HepG2 (cell line): ENCODE measurements around the gene ZNRF4. TPM values are rescaled to one million over a fixed set of nuclear protein-coding genes. Genes with fewer than 3 reads are reported as not detected.

Experiments used
- AHDC1 ChIP-seq: sonication (generic); formaldehyde crosslinking; IDR thresholded peaks from 2 replicates; pipeline ENCODE4 v1.5.1; 2020; ENCODE audit warnings: mild to moderate bottlenecking, missing genetic modification reagents, borderline replicate concordance
- AHR ChIP-seq: IDR thresholded peaks from 2 replicates; pipeline ENCODE4 v1.6.1; 2018; ENCODE audit warnings: missing genetic modification reagents, missing compliant biosample characterization
- CAMTA2 ChIP-seq: sonication (generic); formaldehyde crosslinking; IDR thresholded peaks from 2 replicates; pipeline ENCODE4 v1.4.0; 2020; ENCODE audit warnings: mild to moderate bottlenecking, missing genetic modification reagents, borderline replicate concordance
- DMAP1 ChIP-seq: IDR thresholded peaks from 2 replicates; pipeline ENCODE4 v1.6.1; 2016
- DRAP1 ChIP-seq: IDR thresholded peaks from 2 replicates; pipeline ENCODE4 v1.6.1; 2016; ENCODE audit warnings: missing genetic modification reagents, missing compliant biosample characterization
- ERF ChIP-seq: IDR thresholded peaks from 2 replicates; pipeline ENCODE4 v1.6.1; 2018; ENCODE audit warnings: missing biosample characterization, missing genetic modification reagents
- FOXJ3 ChIP-seq: sonication (generic); formaldehyde crosslinking; IDR thresholded peaks from 2 replicates; pipeline ENCODE4 v1.4.0; 2020; ENCODE audit warnings: missing genetic modification reagents, mild to moderate bottlenecking, borderline replicate concordance
- FOXK1 ChIP-seq: sonication (generic); formaldehyde crosslinking; IDR thresholded peaks from 2 replicates; pipeline ENCODE4 v1.4.0; 2020; ENCODE audit warnings: low read depth, missing genetic modification reagents, borderline replicate concordance
- HOXA3 ChIP-seq: sonication (generic); formaldehyde crosslinking; IDR thresholded peaks from 2 replicates; pipeline ENCODE4 v1.5.0; 2020; ENCODE audit warnings: missing genetic modification reagents
- PHF21A ChIP-seq: sonication (generic); formaldehyde crosslinking; IDR thresholded peaks from 2 replicates; pipeline ENCODE4 v1.5.0; 2020; ENCODE audit warnings: mild to moderate bottlenecking, missing genetic modification reagents
- RERE ChIP-seq: IDR thresholded peaks from 2 replicates; pipeline ENCODE4 v1.6.1; 2016; ENCODE audit warnings: low read depth, missing genetic modification reagents, missing compliant biosample characterization
- SP4 ChIP-seq: sonication (generic); formaldehyde crosslinking; IDR thresholded peaks from 2 replicates; pipeline ENCODE4 v1.8.1; 2023; ENCODE audit warnings: mild to moderate bottlenecking, missing genetic modification reagents
- TCF7 ChIP-seq: sonication (generic); IDR thresholded peaks from 2 replicates; pipeline ENCODE4 v1.6.1; 2016; ENCODE audit warnings: antibody characterized with exemption, low read depth
- TOPORS ChIP-seq: sonication (generic); formaldehyde crosslinking; IDR thresholded peaks from 2 replicates; pipeline ENCODE4 v1.8.0; 2023; ENCODE audit warnings: mild to moderate bottlenecking, missing genetic modification reagents
- ZNF251 ChIP-seq: sonication (generic); formaldehyde crosslinking; IDR thresholded peaks from 2 replicates; pipeline ENCODE4 v1.9.0; 2021; ENCODE audit warnings: mild to moderate bottlenecking, missing genetic modification reagents
- ZNF264 ChIP-seq: sonication (generic); formaldehyde crosslinking; IDR thresholded peaks from 2 replicates; pipeline ENCODE4 v1.4.0; 2020; ENCODE audit warnings: missing genetic modification reagents
- ZUFSP ChIP-seq: sonication (generic); formaldehyde crosslinking; IDR thresholded peaks from 2 replicates; pipeline ENCODE4 v1.9.0; 2021; ENCODE audit warnings: missing genetic modification reagents, mild to moderate bottlenecking, borderline replicate concordance
- polyA plus RNA-seq, 8 experiments: library from polyadenylated mRNA; depleted of rRNA in 3 of 8; stranded (reverse) in 7 of 8; unstranded in 1 of 8; fragments of >200 nt; fragmentation: Illumina TruSeq in 4 of 8; extraction: Trizol in 4 of 8; gene quantifications; 2 replicates each; pipeline versions ENCODE4 v1.2.1 to v1.2.3, GENCODE V29; 2011 to 2016; ENCODE audit warnings: low read depth in 4 of 8, missing spikeins in 1 of 8, mixed read lengths in 1 of 8; ENCODE audit not compliant: insufficient read depth in 1 of 8
- total RNA-seq, 5 experiments: library from RNA; depleted of rRNA; stranded (reverse); fragments of >200 nt; fragmentation: Illumina TruSeq; extraction: Trizol; gene quantifications; 2 replicates each; pipeline ENCODE4 v1.2.3, GENCODE V29; 2016; ENCODE audit warnings: low read depth in 1 of 5

Gene ZNRF4
- total and polyA plus RNA-seq, 2 of the 13 experiments (the other 11 are each of a cell fraction or from before 2014, with no cell fraction given) = not detected

GRCh38 chr19:5470264-5470671, 15.1 kb downstream of the ZNRF4 start (continued):
- TF ChIP-seq FOXJ3 (peak; percentile 78; the same call in 1 of the 2 replicates), DRAP1 (CRISPR knock-in tag) (0 out of 2 replicates have a peak, but pooled peaks have one; percentile 12), RERE (CRISPR knock-in tag) (peak; percentile 85), TOPORS (CRISPR knock-in tag) (0 out of 2 replicates have a peak, but pooled peaks have one; percentile 27), PHF21A (CRISPR knock-in tag) (peak; percentile 89), CAMTA2 (no peak), AHR (CRISPR knock-in tag) (no peak), TCF7 (0 out of 2 replicates have a peak, but pooled peaks have one; percentile 9), ZNF264 (CRISPR knock-in tag) (peak; percentile 70), ZNF251 (no peak), AHDC1 (CRISPR knock-in tag) (peak; percentile 40; the same call in 1 of the 2 replicates), ERF (CRISPR knock-in tag) (0 out of 2 replicates have a peak, but pooled peaks have one; percentile 16), HOXA3 (CRISPR knock-in tag) (peak; percentile 44; the same call in 1 of the 2 replicates), DMAP1 (CRISPR knock-in tag) (peak; percentile 47; the same call in 1 of the 2 replicates), ZUFSP (CRISPR knock-in tag) (no peak), SP4 (no peak), FOXK1 (CRISPR knock-in tag) (peak; percentile 34; the same call in 1 of the 2 replicates)
